ENCODE results near the gene ODF4.
"Not testable (repeated sequence)": the region's sequence is repeated elsewhere in the genome, so short reads cannot be mapped to it uniquely, and the experiment has no call there.

The ODF4 gene

GRCh38 chr17:8326511-8327302 is 12.9 kb upstream of the ODF4 start:
- no peak for DNase-seq

- DNase-seq, result no peak
Measured at GRCh38 chr17:8327303-8327649, 12.4 kb upstream of the ODF4 start.

GRCh38 chr17:8332128-8332527 is 7.5 kb upstream of the ODF4 start:
- DNase-seq, result no peak

GRCh38 chr17:8332688-8333087 is 7.0 kb upstream of the ODF4 start:
- DNase-seq, result no peak

- no peak for DNase-seq
Measured at GRCh38 chr17:8333281-8333680, 6.4 kb upstream of the ODF4 start.

GRCh38 chr17:8337802-8338752 is 1.6 kb upstream of the ODF4 start:
- no peak for DNase-seq

GRCh38 chr17:8338753-8339140 is 893 bp upstream of the ODF4 start:
- no peak for DNase-seq

- DNase-seq, result no peak
Measured at GRCh38 chr17:8341456-8341855, 1.8 kb downstream of the ODF4 start.

GRCh38 chr17:8345052-8345690 is 5.5 kb downstream of the ODF4 start:
- DNase-seq, result no peak

- no peak for DNase-seq
Measured at GRCh38 chr17:8345951-8346665, 6.5 kb downstream of the ODF4 start.

GRCh38 chr17:8347001-8347400 is 7.4 kb downstream of the ODF4 start:
- not testable (repeated sequence) for DNase-seq

- no peak for DNase-seq
Measured at GRCh38 chr17:8350339-8350738, 10.7 kb downstream of the ODF4 start.

- no peak for DNase-seq
Measured at GRCh38 chr17:8353736-8354135, 14.1 kb downstream of the ODF4 start.

- no peak for DNase-seq
Measured at GRCh38 chr17:8354236-8354635, 14.6 kb downstream of the ODF4 start.

GRCh38 chr17:8357910-8358309 is 18.3 kb downstream of the ODF4 start:
- DNase-seq, result no peak

GRCh38 chr17:8359769-8360168 is 20.1 kb downstream of the ODF4 start:
- DNase-seq, result no peak

- DNase-seq, result no peak
Measured at GRCh38 chr17:8360260-8360659, 20.6 kb downstream of the ODF4 start.

GRCh38 chr17:8360751-8361150 is 21.1 kb downstream of the ODF4 start:
- no peak for DNase-seq

- no peak for DNase-seq
Measured at GRCh38 chr17:8362651-8363332, 23.2 kb downstream of the ODF4 start.

- DNase-seq, result no peak
Measured at GRCh38 chr17:8365143-8365542, 25.5 kb downstream of the ODF4 start.

GRCh38 chr17:8366231-8366630 is 26.6 kb downstream of the ODF4 start:
- no peak for DNase-seq

GRCh38 chr17:8368193-8368592 is 28.6 kb downstream of the ODF4 start:
- DNase-seq, result no peak

Measured in effector CD8-positive, alpha-beta T cell (primary cell).